GM12801 (cell line): ENCODE data around the gene C3orf49.

Experiments
- TF ChIP-seq, protein P1 (sequence below): IDR thresholded peaks from one replicate; pipeline ENCODE4 v1.5.1; 2011; ENCODE audit warnings: control low read depth; ENCODE audit not compliant: insufficient read length; ENCODE audit errors: extremely low read depth

Gene C3orf49

GRCh38 chr3:63800097-63800496 lies 19.0 kb upstream of the C3orf49 start:
- TF ChIP-seq, protein P1, sequence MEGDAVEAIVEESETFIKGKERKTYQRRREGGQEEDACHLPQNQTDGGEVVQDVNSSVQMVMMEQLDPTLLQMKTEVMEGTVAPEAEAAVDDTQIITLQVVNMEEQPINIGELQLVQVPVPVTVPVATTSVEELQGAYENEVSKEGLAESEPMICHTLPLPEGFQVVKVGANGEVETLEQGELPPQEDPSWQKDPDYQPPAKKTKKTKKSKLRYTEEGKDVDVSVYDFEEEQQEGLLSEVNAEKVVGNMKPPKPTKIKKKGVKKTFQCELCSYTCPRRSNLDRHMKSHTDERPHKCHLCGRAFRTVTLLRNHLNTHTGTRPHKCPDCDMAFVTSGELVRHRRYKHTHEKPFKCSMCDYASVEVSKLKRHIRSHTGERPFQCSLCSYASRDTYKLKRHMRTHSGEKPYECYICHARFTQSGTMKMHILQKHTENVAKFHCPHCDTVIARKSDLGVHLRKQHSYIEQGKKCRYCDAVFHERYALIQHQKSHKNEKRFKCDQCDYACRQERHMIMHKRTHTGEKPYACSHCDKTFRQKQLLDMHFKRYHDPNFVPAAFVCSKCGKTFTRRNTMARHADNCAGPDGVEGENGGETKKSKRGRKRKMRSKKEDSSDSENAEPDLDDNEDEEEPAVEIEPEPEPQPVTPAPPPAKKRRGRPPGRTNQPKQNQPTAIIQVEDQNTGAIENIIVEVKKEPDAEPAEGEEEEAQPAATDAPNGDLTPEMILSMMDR = no peak

DNA sequence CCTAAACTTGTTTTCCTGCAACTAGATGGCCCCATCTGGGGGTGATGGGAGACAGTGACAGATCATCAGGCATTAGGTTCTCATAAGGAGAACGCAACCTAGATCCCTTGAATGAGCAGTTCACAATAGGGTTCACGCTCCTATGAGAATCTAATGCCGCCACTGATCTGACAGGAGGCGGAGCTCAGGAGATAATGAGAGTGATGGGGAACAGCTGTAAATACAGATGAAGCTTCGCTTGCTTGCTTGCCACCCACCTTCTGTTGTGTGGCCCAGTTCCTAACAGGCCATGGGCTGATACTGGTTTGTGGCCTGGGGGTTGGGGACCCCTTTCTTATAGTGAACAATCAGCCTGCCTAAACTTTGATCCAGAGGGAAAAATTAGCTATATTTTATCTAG lies 15.2 kb upstream of the C3orf49 start:
- TF ChIP-seq, protein P1 = no peak

DNA sequence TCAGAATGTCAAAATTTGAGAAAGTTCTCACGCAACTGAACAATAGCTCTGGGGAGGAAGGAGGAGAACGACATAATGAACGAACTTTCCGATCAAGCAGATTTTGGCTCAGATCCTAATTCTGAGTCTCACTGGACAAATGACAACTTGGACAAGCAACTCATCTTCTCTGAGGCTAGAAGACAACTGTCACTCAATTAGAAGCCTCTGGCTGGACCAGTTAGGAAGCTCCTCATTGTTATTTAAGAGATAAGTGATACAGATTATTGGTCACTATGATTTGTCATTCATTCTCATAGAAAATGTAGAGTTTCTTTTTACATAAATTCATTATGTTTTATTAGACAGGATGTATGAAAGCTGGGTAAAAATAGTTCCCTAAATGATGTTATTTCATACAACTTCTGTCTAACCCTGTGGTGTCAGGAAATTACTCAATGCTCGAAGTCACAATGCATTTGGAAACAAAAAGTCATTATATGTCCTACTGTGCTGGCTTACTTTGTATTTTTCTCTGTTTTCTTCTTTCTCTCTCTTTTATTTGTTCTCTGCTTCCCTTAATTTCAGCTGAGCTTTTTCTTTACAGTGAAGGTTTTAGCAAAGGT lies 11.0 kb upstream of the C3orf49 start:
- TF ChIP-seq, protein P1 = no peak

DNA sequence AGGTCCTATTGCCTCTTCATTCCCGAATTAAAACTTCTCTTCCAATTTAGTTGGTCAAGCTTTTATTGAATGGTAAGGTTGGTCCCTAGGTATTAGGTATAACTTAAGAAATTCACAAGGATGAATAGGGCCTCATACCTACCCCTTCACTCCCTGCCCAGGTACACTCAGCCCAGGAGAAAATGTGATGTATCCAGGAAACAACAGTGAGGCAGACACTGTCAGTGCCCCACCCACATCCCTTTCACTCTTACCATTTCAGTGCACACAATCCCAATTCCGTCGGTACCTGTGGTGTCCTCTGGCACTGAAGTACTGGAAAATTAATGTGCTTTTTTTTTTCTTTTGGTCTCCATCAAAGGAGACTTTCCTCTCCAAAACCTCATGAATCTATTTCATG lies 10.5 kb upstream of the C3orf49 start:
- TF ChIP-seq, protein P1 = no peak

GRCh38 chr3:63809607-63810006 lies 9.5 kb upstream of the C3orf49 start:
- TF ChIP-seq, protein P1 = no peak

DNA sequence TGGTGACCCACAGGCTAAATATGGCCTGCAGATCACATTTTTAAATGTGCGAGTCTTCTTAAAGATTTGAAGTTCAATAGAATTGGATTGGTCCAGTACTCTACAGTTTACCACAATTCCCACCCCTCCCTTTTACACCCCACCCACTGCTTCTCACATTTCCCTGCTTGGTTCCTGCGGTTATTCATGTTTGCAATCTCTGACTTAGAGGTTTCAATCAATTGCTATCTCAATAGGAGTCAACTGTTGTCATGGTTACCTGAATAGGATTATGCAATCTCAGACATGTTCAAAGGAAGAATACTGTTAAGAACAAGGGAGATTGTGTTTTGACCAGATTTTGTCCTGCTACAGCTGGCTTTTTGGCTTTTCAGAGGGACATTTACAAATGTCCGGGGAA lies 4.9 kb upstream of the C3orf49 start:
- TF ChIP-seq, protein P1 = no peak

GRCh38 chr3:63817225-63817624 lies 1.9 kb upstream of the C3orf49 start:
- TF ChIP-seq, protein P1 = no peak
